Upper lobe of left lung (tissue), 6 donors: Measurements from ENCODE around the gene SFTPA2. TPM values are rescaled to one million over a fixed set of nuclear protein-coding genes. Genes with fewer than 3 reads are reported as not detected.
A peak's percentile ranks its signal among the peaks of the same experiment; 100 is the strongest.
"Not testable (repeated sequence)": the region's sequence is repeated elsewhere in the genome, so short reads cannot be mapped to it uniquely, and the experiment has no call there.

Experiments
- ATAC-seq, 2 donors: fragments of 200-7000 bp; cut with Tn5 transposase; one replicate each; pipeline ENCODE4 v1.9.1; 2022; ENCODE audit warnings: mild to moderate bottlenecking in 2 of 2, moderate library complexity in 2 of 2; ENCODE audit not compliant: low FRiP score in 2 of 2
- DNase-seq, 2 donors: peaks; one replicate each; pipeline ENCODE4 v3.0.0-alpha.2; 2019 to 2020
- H3K27ac ChIP-seq, 4 donors: fragments of 200-600 bp; sonication (generic); one replicate each; pipeline ENCODE4 v1.5.1; 2016 to 2019
- H3K27me3 ChIP-seq, 4 donors: fragments of 200-600 bp; sonication (generic); one replicate each; pipeline ENCODE4 v1.5.1; 2017 to 2019
- H3K36me3 ChIP-seq, 4 donors: fragments of 200-600 bp; sonication (generic); one replicate each; pipeline ENCODE4 v1.5.1; 2016 to 2019
- H3K4me1 ChIP-seq, 4 donors: fragments of 200-600 bp; sonication (generic); one replicate each; pipeline ENCODE4 v1.5.1; 2018 to 2019
- H3K4me3 ChIP-seq, 4 donors: fragments of 200-600 bp; sonication (generic); one replicate each; pipeline ENCODE4 v1.5.1; 2017 to 2019; ENCODE audit warnings: mild to moderate bottlenecking in 2 of 4, moderate library complexity in 1 of 4
- H3K9me3 ChIP-seq, 4 donors: fragments of 200-600 bp; sonication (generic); one replicate each; pipeline ENCODE4 v1.5.1; 2018 to 2019
- WGBS, 2 donors: methylation state at CpG; one replicate each; pipeline ENCODE4 v1.1.5; 2017 to 2018; 5-methylcytosine and 5-hydroxymethylcytosine counted together
- total RNA-seq, 6 donors: library from RNA; depleted of rRNA in 4 of 6; stranded (reverse); fragments of >200 nt in 4 of 6; gene quantifications; one replicate each; pipeline versions ENCODE4 v1.1.0 to v1.2.1, GENCODE V29; 2016 to 2021
- donor health status: DM: no; HTN: no; CAD: no; lungs with moderate emphysema.
- donor health status: DM: no; HTN: yes; CAD: no; lungs with severe emphysema.

Gene SFTPA2
- total RNA-seq, 6 donors from 2014 or later: 9,072 to 22,500 (median 12,135) TPM

DNA sequence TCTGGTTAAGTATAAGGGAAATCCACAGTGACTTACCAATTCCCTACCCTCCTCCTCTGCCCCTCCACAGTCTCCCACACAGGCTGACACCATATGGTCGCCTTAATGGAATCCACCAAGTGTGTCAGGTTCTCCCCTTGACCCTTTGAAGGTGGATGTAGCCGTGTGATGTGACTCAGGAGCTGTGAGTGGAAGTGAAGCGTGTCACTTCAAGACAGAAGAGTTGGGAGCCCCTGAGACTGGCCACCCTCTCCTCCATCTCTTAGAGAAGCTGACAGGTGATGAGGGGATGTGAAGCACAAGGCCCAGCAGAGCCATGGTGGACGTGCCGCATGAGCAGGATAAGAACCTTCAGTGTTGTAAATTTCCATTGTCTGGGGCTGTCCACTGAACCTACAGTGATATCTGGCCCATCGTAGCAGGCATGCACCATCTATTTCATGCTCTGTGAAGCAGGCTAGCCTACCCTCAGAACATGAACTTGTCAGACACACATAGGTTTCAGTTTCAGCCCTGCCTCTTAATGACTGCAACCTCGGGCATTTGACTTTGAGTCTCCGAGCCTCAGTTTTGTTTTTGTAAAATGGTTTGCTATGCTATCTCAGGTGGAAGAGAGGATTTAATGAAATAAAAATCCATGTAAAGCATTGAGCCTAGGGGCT lies 35.0 kb downstream of the SFTPA2 start:
- H3K9me3 ChIP-seq, H3K4me1 ChIP-seq, ATAC-seq, H3K27me3 ChIP-seq, H3K4me3 ChIP-seq, H3K36me3 ChIP-seq, DNase-seq, H3K27ac ChIP-seq: not testable (repeated sequence)
- 75% methylated on average over 3 of the region's 8 CpGs; no CpG with 5 or more reads in 1 of the 2 donors for WGBS, 2 donors

DNA sequence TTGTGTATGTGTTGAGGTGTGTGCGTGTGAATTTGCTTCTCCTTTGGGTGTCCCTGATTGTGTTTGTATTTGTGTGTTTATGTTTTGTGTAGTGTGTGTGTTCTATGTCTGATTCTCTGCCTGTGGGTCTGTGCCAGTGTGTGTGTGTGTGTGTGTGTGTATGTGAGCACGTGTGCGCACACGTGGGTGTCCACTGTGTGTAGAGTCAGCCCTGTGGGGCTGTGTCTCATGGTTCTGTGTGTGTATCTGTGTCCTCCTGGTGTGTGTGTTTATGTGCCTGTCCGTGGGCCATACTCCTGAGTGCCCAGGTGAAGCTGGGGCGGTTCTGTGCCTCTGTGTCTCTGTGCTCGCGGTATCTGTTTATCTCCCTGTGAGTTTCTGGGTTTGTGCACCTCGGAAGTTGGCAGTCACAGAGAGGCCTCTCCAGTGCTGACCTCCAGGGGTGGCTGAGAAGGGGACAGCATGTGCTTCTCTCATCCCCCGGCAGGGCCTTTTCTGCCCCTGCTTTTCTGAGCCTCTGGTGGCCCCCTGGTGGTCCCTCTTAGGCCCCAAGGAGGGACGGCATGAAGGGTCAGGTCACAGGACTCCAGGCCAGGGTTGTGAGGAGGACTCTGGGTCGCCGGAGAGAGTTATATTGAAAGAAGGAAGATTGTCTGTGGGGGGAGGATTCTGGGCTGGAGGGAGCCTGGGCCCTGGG lies 36.9 kb downstream of the SFTPA2 start:
- WGBS, 2 donors: 66 to 96% methylated on average over 4 to 5 of the region's 13 CpGs
- not testable (repeated sequence) for H3K27ac ChIP-seq, H3K4me3 ChIP-seq, H3K9me3 ChIP-seq, H3K4me1 ChIP-seq, DNase-seq, H3K27me3 ChIP-seq, H3K36me3 ChIP-seq
- ATAC-seq: peak in 1 of 2 donors; percentile 56

DNA sequence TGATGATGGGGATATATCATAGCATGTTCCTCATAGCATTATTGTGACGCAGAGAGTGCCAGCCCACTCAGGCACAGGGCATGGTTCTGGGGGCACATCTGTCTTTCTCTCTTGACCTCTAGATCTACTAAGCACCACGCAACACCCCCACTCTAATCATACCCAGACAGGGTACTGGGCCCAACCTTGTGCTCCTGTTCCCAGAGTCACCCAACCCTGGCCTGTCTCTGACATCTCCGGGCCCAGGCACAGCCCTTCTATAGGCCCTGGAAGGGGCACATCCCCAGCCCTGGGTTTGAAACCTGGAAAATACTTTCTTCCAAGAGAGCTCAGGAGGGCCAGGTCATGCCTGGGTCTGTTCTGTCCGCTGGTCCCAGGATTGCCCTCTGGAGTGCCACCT lies 37.7 kb downstream of the SFTPA2 start:
- H3K27me3 ChIP-seq, H3K9me3 ChIP-seq, H3K4me1 ChIP-seq, H3K36me3 ChIP-seq, H3K27ac ChIP-seq, H3K4me3 ChIP-seq, DNase-seq: not testable (repeated sequence)
- 85 to 97% methylated on average over 3 of the region's 4 CpGs for WGBS, 2 donors
- peak; percentile 29 to 41 for ATAC-seq

DNA sequence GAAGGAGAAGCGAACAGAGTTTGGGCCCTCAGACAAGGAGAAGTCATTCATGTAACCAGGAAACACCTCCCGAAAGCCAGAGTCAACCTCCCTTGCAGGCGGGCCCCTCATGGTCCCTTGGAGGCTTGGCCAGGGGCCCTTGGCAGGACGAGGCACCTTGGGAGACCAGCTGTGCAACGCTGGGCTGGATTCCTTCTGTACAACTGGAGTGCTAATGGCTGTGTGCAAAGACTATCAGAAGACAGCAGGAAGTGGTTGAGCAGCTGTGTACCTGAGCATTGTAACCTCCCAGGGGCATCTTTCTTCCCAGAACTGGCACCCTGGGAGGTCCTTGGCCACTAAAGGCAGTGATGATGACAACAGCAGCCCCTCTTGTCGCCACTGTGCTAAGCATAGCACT lies 38.5 kb downstream of the SFTPA2 start:
- not testable (repeated sequence) for H3K4me1 ChIP-seq, H3K4me3 ChIP-seq, H3K27me3 ChIP-seq, H3K36me3 ChIP-seq, H3K9me3 ChIP-seq, H3K27ac ChIP-seq
- DNase-seq (peak in 1 of 2 donors; percentile 36), ATAC-seq (peak; percentile 18 to 29)
- 80 to 84% methylated on average over 5 to 6 of the region's 6 CpGs for WGBS, 2 donors

DNA sequence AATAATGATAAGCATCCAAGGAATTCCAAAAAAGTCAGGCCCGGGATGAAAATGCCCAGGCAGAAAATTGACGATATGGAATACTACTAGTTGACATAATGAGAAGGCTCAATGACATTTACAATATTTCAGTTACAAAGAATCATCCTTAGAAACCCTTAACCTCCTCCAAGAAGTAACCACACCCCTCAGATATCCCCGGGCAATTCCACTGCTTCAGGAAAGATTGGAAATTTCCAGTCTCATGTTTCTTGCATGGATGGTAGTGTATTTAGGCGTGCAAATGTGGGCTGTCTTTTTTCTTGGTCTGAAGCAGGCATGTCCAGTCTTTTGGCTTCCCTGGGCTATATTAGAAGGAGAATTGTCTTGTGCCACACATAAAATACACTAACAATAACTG lies 42.6 kb downstream of the SFTPA2 start:
- not testable (repeated sequence) for H3K36me3 ChIP-seq, DNase-seq, H3K4me1 ChIP-seq, ATAC-seq, H3K27ac ChIP-seq, H3K4me3 ChIP-seq, H3K9me3 ChIP-seq, H3K27me3 ChIP-seq
- 88 to 100% methylated on average over 1 to 3 of the region's 4 CpGs for whole genome bisulfite sequencing, 2 donors

DNA sequence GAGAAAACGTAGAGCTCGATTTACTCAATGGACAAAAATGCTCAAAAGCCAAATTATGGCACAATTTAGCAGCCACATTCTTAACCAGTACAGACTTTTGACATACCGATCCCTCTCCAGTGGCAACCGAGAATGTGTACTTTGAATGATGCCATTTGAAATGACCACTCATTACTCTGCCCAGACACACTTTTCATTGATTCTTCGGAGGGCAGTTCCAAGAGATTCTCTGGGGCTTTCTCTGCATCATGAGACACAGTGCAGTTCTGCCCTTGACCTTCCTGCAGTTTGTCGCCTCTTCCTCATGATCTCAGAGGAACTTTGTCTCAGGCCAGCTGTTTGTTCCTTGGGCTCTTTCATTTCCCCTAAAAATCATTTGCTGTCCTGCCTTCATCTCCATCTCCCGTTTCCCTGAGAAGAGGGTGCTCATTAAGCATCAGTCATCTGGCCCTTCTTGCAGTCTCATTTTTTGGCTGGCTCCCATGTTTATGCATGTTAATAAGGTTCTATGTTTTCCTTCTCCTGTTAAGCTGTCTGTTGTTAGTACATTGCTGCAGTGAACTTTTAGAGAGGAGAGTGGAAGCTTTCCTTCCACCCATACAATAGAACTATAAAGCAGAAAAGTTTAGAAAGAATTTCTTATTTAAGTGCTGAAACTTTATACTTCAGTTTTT lies 43.5 kb downstream of the SFTPA2 start:
- not testable (repeated sequence) for H3K27me3 ChIP-seq, ATAC-seq, DNase-seq, H3K27ac ChIP-seq, H3K36me3 ChIP-seq, H3K4me3 ChIP-seq, H3K4me1 ChIP-seq, H3K9me3 ChIP-seq
- 58% methylated on average over 4 to 7 of the region's 7 CpGs for whole genome bisulfite sequencing, 2 donors

DNA sequence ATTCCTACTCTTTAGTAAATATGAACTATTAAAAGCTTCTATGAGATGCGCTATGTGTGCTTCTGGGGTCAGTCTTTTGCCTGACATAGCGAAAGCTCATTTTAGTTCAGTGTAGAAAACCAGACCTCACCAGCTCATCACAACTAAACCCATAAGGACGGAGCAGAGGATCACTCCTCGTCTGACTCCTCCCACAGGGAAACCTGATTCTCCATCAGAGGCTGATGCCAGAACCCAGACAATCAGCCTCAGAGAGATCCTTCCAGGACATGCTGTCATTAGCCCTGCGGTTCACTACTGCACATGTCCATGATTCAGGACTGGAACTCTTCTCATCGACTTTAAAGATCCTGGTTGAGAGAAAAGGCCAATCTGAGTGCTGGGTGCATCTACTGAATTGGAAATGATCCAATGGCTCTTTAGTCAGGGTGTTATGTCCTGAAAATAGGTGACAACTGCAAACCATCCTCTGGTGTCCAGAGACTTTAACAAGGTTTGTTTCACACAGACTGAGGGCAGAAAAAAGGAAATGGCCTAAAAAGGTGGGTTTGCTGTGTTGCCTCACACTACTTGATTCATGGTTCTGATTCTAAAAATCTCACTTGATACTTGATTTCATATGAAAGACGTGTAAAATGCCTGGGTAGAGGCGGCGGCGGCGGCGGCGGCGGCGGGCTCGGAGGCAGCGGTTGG lies 48.2 kb downstream of the SFTPA2 start, which contains the start of gene EIF5AL1:
TSS of gene EIF5AL1 (plus strand) at position 643 of the 693 bp plus-strand sequence. CDS start 117 bp downstream, outside the sequence.
- DNase-seq: peak in 1 of 2 donors; percentile 34
- H3K4me1 ChIP-seq, H3K27me3 ChIP-seq, H3K27ac ChIP-seq, H3K4me3 ChIP-seq, H3K36me3 ChIP-seq, H3K9me3 ChIP-seq: not testable (repeated sequence)
- ATAC-seq: peak in 1 of 2 donors; percentile 6
- WGBS, 2 donors: 86 to 89% methylated on average over 5 to 13 of the region's 17 CpGs

DNA sequence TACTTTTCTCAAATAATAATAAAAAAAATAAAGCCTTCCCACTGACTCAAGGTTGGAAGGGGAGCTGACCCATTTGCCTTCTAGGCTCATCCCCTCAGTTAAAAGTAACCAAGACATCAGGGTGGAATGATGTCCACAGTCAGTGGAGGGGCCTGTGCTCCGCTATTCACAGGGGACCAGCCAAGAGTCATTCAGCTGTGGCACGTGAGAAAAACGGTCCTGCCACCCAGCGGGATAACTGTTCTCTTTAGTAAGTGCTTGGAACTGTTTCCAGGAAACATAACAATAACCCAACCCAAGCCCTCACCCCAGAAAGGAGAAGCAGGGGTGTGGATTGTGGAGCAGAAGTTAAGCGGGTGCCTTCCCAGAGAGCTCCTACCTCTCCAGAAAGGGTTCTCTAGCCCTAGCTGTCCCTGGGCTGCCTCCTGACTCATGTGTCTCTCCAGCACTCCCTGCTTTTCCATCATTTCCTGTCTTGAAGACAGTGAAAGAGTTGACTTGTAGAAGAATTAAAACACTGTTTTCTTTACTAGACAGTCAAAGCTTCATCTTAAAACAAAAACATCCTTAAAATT lies 50.2 kb downstream of the SFTPA2 start:
- not testable (repeated sequence) for H3K27ac ChIP-seq, H3K27me3 ChIP-seq, H3K4me1 ChIP-seq, H3K9me3 ChIP-seq, H3K4me3 ChIP-seq, DNase-seq, H3K36me3 ChIP-seq
- 20% methylated on average over 1 of the region's 5 CpGs; no CpG with 5 or more reads in 1 of the 2 donors for WGBS, 2 donors
- peak; percentile 58 to 74 for ATAC-seq

DNA sequence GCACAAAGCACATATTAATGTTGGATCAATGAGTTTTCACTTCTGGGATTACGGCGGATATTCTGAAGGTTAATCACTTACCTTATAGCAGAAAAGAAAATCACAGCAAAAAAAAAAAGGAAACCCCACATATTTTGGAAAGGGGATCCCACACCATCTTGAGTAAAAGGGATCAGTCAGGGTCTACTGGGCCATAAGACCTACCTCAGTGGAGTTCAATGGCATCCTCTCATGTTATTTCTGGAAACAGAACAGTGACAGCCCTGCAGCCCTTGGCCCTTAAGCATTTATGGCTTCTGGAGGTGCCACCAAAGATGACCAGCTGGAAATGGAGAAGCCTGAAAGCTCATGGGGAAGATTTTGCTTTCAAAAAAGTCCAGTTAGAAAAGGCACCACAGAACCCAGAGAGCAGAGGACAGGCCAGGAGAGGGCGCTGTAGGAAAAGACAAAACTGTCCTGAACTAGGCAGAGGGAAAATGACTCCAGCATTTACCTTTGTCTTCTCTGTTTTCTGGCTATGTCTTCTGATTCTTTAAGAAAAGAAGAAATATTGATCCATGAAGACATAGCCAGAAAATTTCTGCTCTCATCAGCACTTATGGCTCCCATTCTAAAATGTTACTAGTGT lies 50.8 kb downstream of the SFTPA2 start:
- not testable (repeated sequence) for H3K9me3 ChIP-seq, H3K27me3 ChIP-seq, H3K27ac ChIP-seq, H3K36me3 ChIP-seq, H3K4me1 ChIP-seq, DNase-seq, H3K4me3 ChIP-seq
- peak in 1 of 2 donors; percentile 78 for ATAC-seq
- 95 to 100% methylated on average over 2 of the region's 3 CpGs for WGBS, 2 donors

DNA sequence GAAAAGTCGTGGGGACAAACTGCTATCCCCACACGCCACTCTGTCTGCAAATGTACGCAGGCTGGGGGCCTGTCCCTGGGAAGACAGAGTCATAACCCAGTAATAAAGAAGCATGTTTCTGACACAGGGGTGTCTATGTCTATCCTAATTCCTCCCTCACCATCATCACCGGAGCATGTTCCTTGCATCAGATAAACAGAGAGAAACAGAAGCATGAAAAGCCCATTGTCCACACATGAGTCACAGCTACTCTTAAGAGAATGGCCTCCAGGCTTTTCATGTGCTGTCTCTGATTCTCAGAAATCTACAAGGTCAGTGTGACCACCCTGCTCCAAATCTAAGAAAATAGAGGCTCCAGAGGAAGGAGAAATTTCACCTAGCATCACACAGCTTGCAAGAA lies 52.0 kb downstream of the SFTPA2 start:
- H3K4me3 ChIP-seq, H3K4me1 ChIP-seq, H3K27me3 ChIP-seq, ATAC-seq, H3K36me3 ChIP-seq, H3K9me3 ChIP-seq, H3K27ac ChIP-seq, DNase-seq: not testable (repeated sequence)
- 81 to 85% methylated on average over 3 of the region's 4 CpGs for WGBS, 2 donors
